ENCODE measurements around the gene PPFIBP2.
A peak's percentile ranks its signal among the peaks of the same experiment; 100 is the strongest.

PPFIBP2 gene

GRCh38 chr11:7579361-7579791 is 65.6 kb downstream of the PPFIBP2 start:
- no peak for DNase-seq

- DNase-seq = no peak
These were observed 67.3 kb downstream of the PPFIBP2 start for GRCh38 chr11:7581021-7581590.

- no peak for DNase-seq
These were observed 68.7 kb downstream of the PPFIBP2 start for GRCh38 chr11:7582338-7582985.

- DNase-seq = no peak
These were observed 69.4 kb downstream of the PPFIBP2 start for GRCh38 chr11:7583248-7583647.

GRCh38 chr11:7584910-7585309 is 71.1 kb downstream of the PPFIBP2 start:
- no peak for DNase-seq

GRCh38 chr11:7585816-7586215 is 72.0 kb downstream of the PPFIBP2 start:
- no peak for DNase-seq

GRCh38 chr11:7586376-7586775 is 72.6 kb downstream of the PPFIBP2 start:
- DNase-seq = no peak

GRCh38 chr11:7587712-7588111 is 73.9 kb downstream of the PPFIBP2 start:
- DNase-seq = no peak

- DNase-seq = no peak
These were observed 76.1 kb downstream of the PPFIBP2 start for GRCh38 chr11:7589861-7590260.

- DNase-seq = no peak
These were observed 76.7 kb downstream of the PPFIBP2 start for GRCh38 chr11:7590529-7590928.

- no peak for DNase-seq
These were observed 77.5 kb downstream of the PPFIBP2 start for GRCh38 chr11:7591107-7591894.

GRCh38 chr11:7591987-7592386 is 78.2 kb downstream of the PPFIBP2 start:
- DNase-seq = no peak

GRCh38 chr11:7592711-7593110 is 78.9 kb downstream of the PPFIBP2 start:
- no peak for DNase-seq

- DNase-seq = no peak
These were observed 79.7 kb downstream of the PPFIBP2 start for GRCh38 chr11:7593481-7593880.

- DNase-seq = no peak
These were observed 81.4 kb downstream of the PPFIBP2 start for GRCh38 chr11:7595016-7595866.

- no peak for DNase-seq
These were observed 82.2 kb downstream of the PPFIBP2 start for GRCh38 chr11:7595951-7596350.

- no peak for DNase-seq
These were observed 83.2 kb downstream of the PPFIBP2 start for GRCh38 chr11:7596975-7597391.

GRCh38 chr11:7597620-7598019 is 83.8 kb downstream of the PPFIBP2 start:
- peak; percentile 87 for DNase-seq

- peak; percentile 62 for DNase-seq
These were observed 85.4 kb downstream of the PPFIBP2 start for GRCh38 chr11:7599209-7599608.

- DNase-seq = peak; percentile 98
These were observed 86.5 kb downstream of the PPFIBP2 start for GRCh38 chr11:7600205-7600775.

- DNase-seq = no peak
These were observed 89.4 kb downstream of the PPFIBP2 start for GRCh38 chr11:7603031-7603781.

Data from islet precursor cell (in vitro differentiated cells).